ENCODE results near the gene ATP2C2. TPM values are rescaled to one million over a fixed set of nuclear protein-coding genes. Genes with fewer than 3 reads are reported as not detected.
"Not testable (repeated sequence)": the region's sequence is repeated elsewhere in the genome, so short reads cannot be mapped to it uniquely, and the experiment has no call there.

ATP2C2 gene
- total RNA-seq, 6 experiments from 2014 or later: 0.18 to 0.51 (median 0.32) TPM; not detected in 2

GRCh38 chr16:84414789-84415326 lies 46.5 kb downstream of the ATP2C2 start:
- 29% methylated on average over 3 of the region's 12 CpGs for WGBS (ENCODE audit: insufficient coverage, low coverage, low lambda C conversion rate, missing lambda C conversion rate)
- Histone ChIP-seq H3K36me3 (no peaks in the 10 kb centered on the region), H3K27ac (no peak overlapping the region), H3K4me3 (no peak overlapping the region), H3K9me3 (no peaks in the 10 kb centered on the region), H3K4me1 (no peaks in the 10 kb centered on the region), H3K27me3 (no peaks in the 10 kb centered on the region)
- DNase-seq (no peak), ATAC-seq (peak; percentile 47 to 67 (median 53))
- TF ChIP-seq POLR2A (IDR thresholded peaks at IDR 0.05): no peak
- TF ChIP-seq, protein P1, sequence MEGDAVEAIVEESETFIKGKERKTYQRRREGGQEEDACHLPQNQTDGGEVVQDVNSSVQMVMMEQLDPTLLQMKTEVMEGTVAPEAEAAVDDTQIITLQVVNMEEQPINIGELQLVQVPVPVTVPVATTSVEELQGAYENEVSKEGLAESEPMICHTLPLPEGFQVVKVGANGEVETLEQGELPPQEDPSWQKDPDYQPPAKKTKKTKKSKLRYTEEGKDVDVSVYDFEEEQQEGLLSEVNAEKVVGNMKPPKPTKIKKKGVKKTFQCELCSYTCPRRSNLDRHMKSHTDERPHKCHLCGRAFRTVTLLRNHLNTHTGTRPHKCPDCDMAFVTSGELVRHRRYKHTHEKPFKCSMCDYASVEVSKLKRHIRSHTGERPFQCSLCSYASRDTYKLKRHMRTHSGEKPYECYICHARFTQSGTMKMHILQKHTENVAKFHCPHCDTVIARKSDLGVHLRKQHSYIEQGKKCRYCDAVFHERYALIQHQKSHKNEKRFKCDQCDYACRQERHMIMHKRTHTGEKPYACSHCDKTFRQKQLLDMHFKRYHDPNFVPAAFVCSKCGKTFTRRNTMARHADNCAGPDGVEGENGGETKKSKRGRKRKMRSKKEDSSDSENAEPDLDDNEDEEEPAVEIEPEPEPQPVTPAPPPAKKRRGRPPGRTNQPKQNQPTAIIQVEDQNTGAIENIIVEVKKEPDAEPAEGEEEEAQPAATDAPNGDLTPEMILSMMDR (IDR thresholded peaks at IDR 0.05): no peak
- intact Hi-C loops (cut with DNase I): no loop called here

- Histone ChIP-seq H3K4me1 (no peaks in the 10 kb centered on the region), H3K9me3 (no peaks in the 10 kb centered on the region), H3K27ac (no peak overlapping the region), H3K36me3 (no peaks in the 10 kb centered on the region), H3K4me3 (no peak overlapping the region), H3K27me3 (no peaks in the 10 kb centered on the region)
- DNase-seq: no peak
- intact Hi-C loops (cut with DNase I): no loop called here
- 59% methylated on average over 14 of the region's 20 CpGs for WGBS (ENCODE audit: insufficient coverage, low coverage, low lambda C conversion rate, missing lambda C conversion rate)
- no peak for ATAC-seq
- TF ChIP-seq, protein P1 (IDR thresholded peaks at IDR 0.05): no peak
- no peak for TF ChIP-seq POLR2A (IDR thresholded peaks at IDR 0.05)
Measured at GRCh38 chr16:84416407-84417321, 48.3 kb downstream of the ATP2C2 start.

GRCh38 chr16:84418056-84418849 lies 49.9 kb downstream of the ATP2C2 start:
- intact Hi-C loops (cut with DNase I): no loop called here
- H3K4me3 ChIP-seq: no peak overlapping the region
- no peaks in the 10 kb centered on the region for H3K36me3 ChIP-seq
- H3K27ac ChIP-seq: no peak overlapping the region
- no peaks in the 10 kb centered on the region for H3K9me3 ChIP-seq
- no peaks in the 10 kb centered on the region for H3K27me3 ChIP-seq
- no peaks in the 10 kb centered on the region for H3K4me1 ChIP-seq
- DNase-seq (no peak), ATAC-seq (no peak)
- WGBS (ENCODE audit: insufficient coverage, low coverage, low lambda C conversion rate, missing lambda C conversion rate): 82% methylated on average over 15 of the region's 25 CpGs
- no peak for TF ChIP-seq POLR2A (IDR thresholded peaks at IDR 0.05)
- TF ChIP-seq, protein P1 (IDR thresholded peaks at IDR 0.05): no peak

DNA sequence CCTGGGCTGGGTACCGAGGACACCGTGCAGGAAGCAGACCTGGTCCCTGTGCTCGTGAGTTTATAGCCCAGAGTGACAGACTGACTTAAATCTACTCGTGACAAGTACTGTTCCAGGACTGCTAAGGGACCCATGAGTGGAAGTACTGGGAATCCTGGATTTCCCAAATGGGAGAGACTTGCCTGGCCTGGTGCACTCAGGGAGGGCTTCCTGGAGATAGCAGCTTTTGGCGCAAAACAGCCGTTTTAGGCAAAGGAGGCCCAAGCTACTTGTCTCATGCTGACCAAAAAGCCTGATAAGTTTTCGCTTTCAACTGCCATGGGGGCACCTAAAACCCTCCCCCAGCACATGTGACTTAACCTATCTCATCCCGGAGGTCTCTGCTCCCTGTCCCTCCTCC lies 51.4 kb downstream of the ATP2C2 start:
- no peaks in the 10 kb centered on the region for H3K9me3 ChIP-seq
- TF ChIP-seq, protein P1 (IDR thresholded peaks at IDR 0.05): no peak
- 89% methylated on average over 6 of the region's 8 CpGs for WGBS (ENCODE audit: insufficient coverage, low coverage, low lambda C conversion rate, missing lambda C conversion rate)
- DNase-seq: no peak
- no peak overlapping the region for H3K4me3 ChIP-seq
- no peaks in the 10 kb centered on the region for H3K27me3 ChIP-seq
- intact Hi-C loops (cut with DNase I): no loop called here
- H3K27ac ChIP-seq: no peak overlapping the region
- H3K36me3 ChIP-seq: no peaks in the 10 kb centered on the region
- no peak for ATAC-seq
- no peaks in the 10 kb centered on the region for H3K4me1 ChIP-seq

DNA sequence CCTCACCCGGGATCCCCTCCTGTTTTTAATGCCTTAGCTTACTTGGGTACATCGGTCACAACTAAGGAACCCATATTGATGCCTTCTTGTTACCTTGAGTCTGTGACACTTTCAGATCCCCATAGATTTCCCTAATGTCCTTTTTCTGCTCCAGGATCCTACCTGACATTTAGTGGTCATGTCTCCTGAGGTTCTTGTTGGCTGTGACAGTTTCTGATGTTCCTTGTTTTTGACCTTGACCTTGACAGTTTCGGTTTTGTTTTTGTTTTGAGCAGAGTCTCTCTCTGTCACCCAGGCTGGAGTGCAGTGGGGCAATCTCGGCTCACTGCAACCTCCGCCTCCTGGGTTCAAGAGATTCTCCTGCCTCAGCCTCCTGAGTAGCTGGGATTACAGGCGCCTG lies 52.2 kb downstream of the ATP2C2 start:
- H3K4me3 ChIP-seq; H3K27ac ChIP-seq; H3K36me3 ChIP-seq; H3K27me3 ChIP-seq; H3K4me1 ChIP-seq; DNase-seq; H3K9me3 ChIP-seq; intact Hi-C loops (cut with DNase I); ATAC-seq: not testable (repeated sequence)
- WGBS (ENCODE audit: insufficient coverage, low coverage, low lambda C conversion rate, missing lambda C conversion rate): 83% methylated on average over 3 of the region's 6 CpGs

Measured in right lobe of liver (tissue), 6 donors.